Adipocyte (in vitro differentiated cells): Measurements from ENCODE around the gene PPFIA3.
A peak's percentile ranks its signal among the peaks of the same experiment; 100 is the strongest.

Experiments used
- DNase-seq: peaks from one replicate; pipeline ENCODE4 v3.0.0-alpha.2; 2015; ENCODE audit warnings: low read depth
- H3K27me3 ChIP-seq: replicated peaks from 2 replicates; pipeline ENCODE4 v1.7.0; 2013; ENCODE audit warnings: mild to moderate bottlenecking, low read length, moderate library complexity; ENCODE audit not compliant: control insufficient read depth, insufficient read depth
- H3K36me3 ChIP-seq: 2 replicates; pipeline ENCODE4 v1.7.0; 2013; ENCODE audit warnings: low read length, mild to moderate bottlenecking, moderate library complexity; ENCODE audit not compliant: control insufficient read depth, insufficient read depth, severe bottlenecking
- H3K4me1 ChIP-seq: 2 replicates; pipeline ENCODE4 v1.7.0; 2013; ENCODE audit warnings: mild to moderate bottlenecking, low read length, moderate library complexity; ENCODE audit not compliant: control insufficient read depth, insufficient read depth
- H3K4me3 ChIP-seq: 2 replicates; pipeline ENCODE4 v1.7.0; 2013; ENCODE audit warnings: mild to moderate bottlenecking, low read length, moderate library complexity
- H3K9ac ChIP-seq: 2 replicates; pipeline ENCODE4 v1.7.0; 2013; ENCODE audit warnings: mild to moderate bottlenecking, low read length, moderate library complexity
- H3K9me3 ChIP-seq: 2 replicates; pipeline ENCODE4 v1.7.0; 2013; ENCODE audit warnings: mild to moderate bottlenecking, low read length, moderate library complexity; ENCODE audit not compliant: control insufficient read depth

The PPFIA3 gene

GRCh38 chr19:49086296-49086695 lies 33.0 kb upstream of the PPFIA3 start:
- peak overlapping the region; percentile 98 for H3K4me3 ChIP-seq
- no peaks in the 10 kb centered on the region for H3K9me3 ChIP-seq
- DNase-seq: no peak
- peaks cover 31% of the 10 kb centered on the region for H3K36me3 ChIP-seq
- peak overlapping the region; percentile 97 for H3K9ac ChIP-seq
- peaks cover 17% of the 10 kb centered on the region for H3K4me1 ChIP-seq
- no peaks in the 10 kb centered on the region for H3K27me3 ChIP-seq

DNA sequence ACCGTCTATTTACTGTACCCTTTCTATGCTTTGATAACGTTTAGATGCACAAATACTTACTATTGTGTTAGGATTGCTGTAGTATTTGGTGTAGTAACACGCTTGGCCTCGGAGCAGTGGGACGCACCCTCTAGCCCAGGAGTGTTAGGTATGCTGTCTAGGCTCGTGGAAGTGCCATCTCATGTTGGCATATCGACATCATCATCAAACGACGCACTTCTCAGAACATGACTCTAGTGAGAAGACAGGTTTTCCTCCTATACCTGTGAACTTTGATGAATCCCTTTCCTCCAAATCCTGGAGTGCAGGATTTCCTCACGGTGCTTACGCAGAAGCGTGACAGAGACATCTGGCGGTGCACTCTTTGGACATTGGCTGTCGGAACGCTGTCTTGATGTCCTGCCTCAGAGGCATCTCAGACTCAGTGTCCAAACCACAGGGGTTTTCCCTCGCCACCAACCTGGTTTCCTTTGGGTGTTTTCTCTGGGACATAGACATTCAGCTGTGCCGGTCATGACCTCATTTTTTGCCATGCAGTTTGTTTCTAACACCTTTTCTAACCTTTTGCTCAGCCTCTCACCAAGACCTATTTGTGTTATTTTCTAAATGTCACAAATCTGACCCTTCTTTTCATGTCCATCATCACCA lies 27.8 kb upstream of the PPFIA3 start:
- no peak for DNase-seq
- Histone ChIP-seq H3K36me3 (peaks cover 81% of the 10 kb centered on the region), H3K4me1 (peaks cover 18% of the 10 kb centered on the region), H3K9ac (no peak overlapping the region), H3K4me3 (no peak overlapping the region), H3K27me3 (no peaks in the 10 kb centered on the region), H3K9me3 (no peaks in the 10 kb centered on the region)

DNA sequence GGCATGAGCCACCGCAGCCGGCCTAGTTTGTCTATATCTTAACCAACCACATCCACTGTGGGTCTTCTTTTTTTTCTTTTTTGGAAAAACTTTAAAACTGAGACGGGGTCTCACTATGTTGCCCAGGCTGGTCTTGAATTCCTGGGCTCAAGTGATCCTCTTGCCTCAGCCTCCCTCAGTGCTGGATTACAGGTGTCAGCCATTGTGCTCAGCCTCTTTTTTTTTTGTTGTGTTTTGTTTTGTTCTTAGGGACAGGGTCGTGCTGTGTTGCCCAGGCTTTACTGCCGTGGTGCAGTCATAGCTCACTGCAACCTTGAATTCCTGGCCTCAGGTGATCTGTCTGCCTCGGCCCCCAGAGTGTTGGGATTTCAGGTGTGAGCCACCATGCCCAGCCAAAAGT lies 26.7 kb upstream of the PPFIA3 start:
- no peak overlapping the region for H3K4me3 ChIP-seq
- DNase-seq: no peak
- H3K27me3 ChIP-seq: no peaks in the 10 kb centered on the region
- H3K36me3 ChIP-seq: peaks cover 86% of the 10 kb centered on the region
- no peaks in the 10 kb centered on the region for H3K9me3 ChIP-seq
- H3K9ac ChIP-seq: no peak overlapping the region
- H3K4me1 ChIP-seq: peaks cover 7% of the 10 kb centered on the region

GRCh38 chr19:49094505-49095482 lies 24.6 kb upstream of the PPFIA3 start:
- DNase-seq: no peak
- Histone ChIP-seq H3K36me3 (peaks cover 97% of the 10 kb centered on the region), H3K4me1 (peaks cover 14% of the 10 kb centered on the region), H3K4me3 (no peak overlapping the region), H3K9ac (no peak overlapping the region), H3K9me3 (no peaks in the 10 kb centered on the region), H3K27me3 (no peaks in the 10 kb centered on the region)

DNA sequence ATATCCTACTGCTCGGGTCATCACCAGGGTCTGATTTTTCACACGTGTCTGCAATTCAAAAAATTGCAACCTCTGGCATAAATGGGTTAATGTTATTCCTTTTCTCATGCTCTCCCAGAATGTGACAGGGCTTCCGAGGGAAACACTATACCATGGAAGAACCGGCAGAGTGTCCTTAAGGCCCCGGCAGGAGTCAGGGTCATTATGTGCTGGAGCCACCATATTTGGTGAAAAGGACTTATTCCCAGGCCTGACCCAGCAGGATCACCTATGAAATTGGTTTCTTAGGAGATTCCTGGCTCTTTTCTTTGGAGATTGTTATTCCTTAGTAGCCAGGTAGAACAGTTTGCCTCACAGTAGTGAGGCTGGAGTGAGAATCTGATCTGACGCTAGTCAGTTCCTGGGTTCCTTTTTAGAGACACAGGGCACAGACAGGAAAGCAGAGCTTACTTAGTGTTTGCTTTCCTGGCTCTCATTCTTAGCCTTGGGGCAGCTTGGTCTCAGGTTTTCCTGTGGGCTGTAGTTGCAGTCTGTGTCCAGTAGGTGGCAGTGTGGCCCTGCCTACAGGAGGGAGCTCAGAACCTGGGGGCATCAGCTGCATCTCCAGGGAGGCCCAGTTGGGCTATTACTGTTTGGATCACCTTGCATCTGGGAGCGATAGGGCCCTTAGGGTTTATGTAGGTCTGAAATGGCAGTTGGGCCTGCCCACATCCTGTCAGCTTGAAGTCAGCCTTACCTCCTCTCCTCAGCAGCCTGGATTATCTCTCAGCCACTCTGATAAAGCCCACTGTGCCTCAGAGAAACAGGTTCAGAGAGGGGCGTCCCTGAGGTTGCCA lies 21.7 kb upstream of the PPFIA3 start:
- Histone ChIP-seq H3K4me1 (peaks cover 14% of the 10 kb centered on the region), H3K9me3 (no peaks in the 10 kb centered on the region), H3K4me3 (no peak overlapping the region), H3K36me3 (peaks cover 88% of the 10 kb centered on the region), H3K9ac (no peak overlapping the region), H3K27me3 (no peaks in the 10 kb centered on the region)
- DNase-seq: peak; percentile 87

GRCh38 chr19:49098795-49099194 lies 20.5 kb upstream of the PPFIA3 start:
- H3K36me3 ChIP-seq: peaks cover 84% of the 10 kb centered on the region
- H3K9ac ChIP-seq: no peak overlapping the region
- no peak overlapping the region for H3K4me3 ChIP-seq
- H3K4me1 ChIP-seq: peaks cover 14% of the 10 kb centered on the region
- DNase-seq: no peak
- H3K27me3 ChIP-seq: no peaks in the 10 kb centered on the region
- H3K9me3 ChIP-seq: no peaks in the 10 kb centered on the region

- no peaks in the 10 kb centered on the region for H3K9me3 ChIP-seq
- H3K4me3 ChIP-seq: no peak overlapping the region
- DNase-seq: no peak
- peaks cover 6% of the 10 kb centered on the region for H3K4me1 ChIP-seq
- H3K36me3 ChIP-seq: peaks cover 83% of the 10 kb centered on the region
- H3K27me3 ChIP-seq: no peaks in the 10 kb centered on the region
- H3K9ac ChIP-seq: no peak overlapping the region
Observed at GRCh38 chr19:49101160-49101559, 18.2 kb upstream of the PPFIA3 start.

GRCh38 chr19:49102303-49102702 lies 17.0 kb upstream of the PPFIA3 start:
- no peak overlapping the region for H3K4me3 ChIP-seq
- no peak for DNase-seq
- peaks cover 6% of the 10 kb centered on the region for H3K4me1 ChIP-seq
- peaks cover 85% of the 10 kb centered on the region for H3K36me3 ChIP-seq
- H3K27me3 ChIP-seq: no peaks in the 10 kb centered on the region
- H3K9ac ChIP-seq: no peak overlapping the region
- H3K9me3 ChIP-seq: no peaks in the 10 kb centered on the region

DNA sequence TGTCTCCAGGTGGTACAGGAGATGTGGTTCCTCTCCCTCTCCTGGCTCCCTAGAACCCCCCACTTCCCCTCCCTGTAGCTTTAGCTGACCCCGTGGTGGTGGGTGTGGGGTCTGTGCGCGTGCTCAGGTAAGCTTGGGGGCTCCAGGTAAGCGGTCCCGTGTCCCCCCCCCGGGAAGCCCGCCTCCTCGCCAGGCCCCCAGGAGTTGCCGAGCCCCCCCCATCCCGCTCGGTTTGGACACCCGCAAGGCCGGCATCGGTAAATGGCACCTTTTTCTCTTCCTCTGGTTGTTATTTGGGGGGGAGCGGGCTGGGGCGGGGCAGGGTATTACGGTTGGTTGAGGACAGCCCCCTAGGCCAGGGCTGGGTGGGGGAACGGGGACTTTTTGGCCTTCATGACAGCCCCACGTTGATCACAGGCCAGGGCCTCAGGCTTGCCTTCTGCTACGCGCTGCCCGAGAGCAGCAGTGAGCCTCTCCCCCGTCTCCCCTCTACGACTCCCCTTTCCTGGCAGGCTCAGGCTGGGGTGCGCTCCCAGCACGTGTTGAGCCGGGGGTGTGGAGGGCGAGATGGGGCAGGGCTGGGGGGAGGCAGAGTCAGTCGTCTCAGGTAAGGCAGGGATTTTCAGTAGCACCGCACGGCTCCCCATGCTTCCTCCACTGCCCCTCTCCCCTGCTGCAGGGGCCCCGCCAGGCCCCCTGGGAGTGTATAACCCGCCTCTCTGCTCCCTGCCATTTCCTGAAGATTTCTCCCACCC lies 15.8 kb upstream of the PPFIA3 start:
- H3K4me1 ChIP-seq: peaks cover 2% of the 10 kb centered on the region
- no peak overlapping the region for H3K9ac ChIP-seq
- no peaks in the 10 kb centered on the region for H3K27me3 ChIP-seq
- DNase-seq: no peak
- H3K36me3 ChIP-seq: peaks cover 85% of the 10 kb centered on the region
- no peaks in the 10 kb centered on the region for H3K9me3 ChIP-seq
- no peak overlapping the region for H3K4me3 ChIP-seq

GRCh38 chr19:49104229-49104864 lies 15.0 kb upstream of the PPFIA3 start:
- H3K9ac ChIP-seq: no peak overlapping the region
- H3K4me1 ChIP-seq: no peaks in the 10 kb centered on the region
- no peak for DNase-seq
- H3K9me3 ChIP-seq: no peaks in the 10 kb centered on the region
- H3K4me3 ChIP-seq: no peak overlapping the region
- peaks cover 85% of the 10 kb centered on the region for H3K36me3 ChIP-seq
- no peaks in the 10 kb centered on the region for H3K27me3 ChIP-seq
